GM23248 (cell line): ENCODE results near the gene RFX4. TPM values are rescaled to one million over a fixed set of nuclear protein-coding genes. Genes with fewer than 3 reads are reported as not detected.

Source experiments
- DNase-seq: peaks from one replicate; pipeline ENCODE4 v3.0.0-alpha.2; 2015
- H2AFZ ChIP-seq: fragments of 200-600 bp; sonication (generic); 2 replicates; pipeline ENCODE4 v1.6.1; 2016; ENCODE audit warnings: antibody characterized with exemption
- H3F3A ChIP-seq: fragments of 200-600 bp; sonication (generic); 2 replicates; pipeline ENCODE4 v1.6.1; 2016; ENCODE audit warnings: mild to moderate bottlenecking, antibody characterized with exemption, mixed run types; ENCODE audit not compliant: insufficient read depth
- H3K27ac ChIP-seq: fragments of 200-600 bp; sonication (generic); 2 replicates; pipeline ENCODE4 v1.5.1; 2016; ENCODE audit warnings: mild to moderate bottlenecking
- H3K27me3 ChIP-seq: fragments of 200-600 bp; sonication (generic); replicated peaks from 2 replicates; pipeline ENCODE4 v1.6.1; 2016; ENCODE audit warnings: mild to moderate bottlenecking; ENCODE audit not compliant: insufficient read depth
- H3K36me3 ChIP-seq: fragments of 200-600 bp; sonication (generic); 2 replicates; pipeline ENCODE4 v1.6.1; 2016; ENCODE audit warnings: low read depth, mild to moderate bottlenecking
- H3K4me1 ChIP-seq: fragments of 200-600 bp; sonication (generic); 2 replicates; pipeline ENCODE4 v1.6.1; 2016; ENCODE audit warnings: mild to moderate bottlenecking; ENCODE audit not compliant: insufficient read depth
- H3K4me2 ChIP-seq: fragments of 200-600 bp; sonication (generic); one replicate; pipeline ENCODE4 v1.6.1; 2016; ENCODE audit warnings: mild to moderate bottlenecking; ENCODE audit not compliant: unreplicated experiment
- H3K4me3 ChIP-seq: fragments of 200-600 bp; sonication (generic); 2 replicates; pipeline ENCODE4 v1.5.1; 2016; ENCODE audit warnings: mild to moderate bottlenecking
- H3K79me2 ChIP-seq: fragments of 200-600 bp; sonication (generic); 2 replicates; pipeline ENCODE4 v1.6.1; 2016; ENCODE audit warnings: mild to moderate bottlenecking; ENCODE audit not compliant: insufficient read depth
- H3K9ac ChIP-seq: fragments of 200-600 bp; sonication (generic); 2 replicates; pipeline ENCODE4 v1.6.1; 2016; ENCODE audit warnings: mild to moderate bottlenecking
- H3K9me2 ChIP-seq: fragments of 200-600 bp; sonication (generic); 2 replicates; pipeline ENCODE4 v1.6.1; 2016; ENCODE audit warnings: mixed run types, mild to moderate bottlenecking, moderate library complexity; ENCODE audit not compliant: insufficient read depth
- H3K9me3 ChIP-seq: fragments of 200-600 bp; sonication (generic); one replicate; pipeline ENCODE4 v1.6.1; 2017; ENCODE audit warnings: low read depth
- H4K20me1 ChIP-seq: fragments of 200-600 bp; sonication (generic); 2 replicates; pipeline ENCODE4 v1.6.0; 2016; ENCODE audit not compliant: insufficient read depth
- EZH2 ChIP-seq: fragments of 200-600 bp; sonication (generic); IDR thresholded peaks from 2 replicates; pipeline ENCODE4 v1.6.1; 2018; ENCODE audit warnings: antibody characterized with exemption, mild to moderate bottlenecking; ENCODE audit not compliant: insufficient read depth, poor library complexity, severe bottlenecking
- EZH2phosphoT487 ChIP-seq: fragments of 200-600 bp; sonication (generic); IDR thresholded peaks from 2 replicates; pipeline ENCODE4 v1.6.1; 2018; ENCODE audit warnings: antibody characterized with exemption, moderate library complexity, mild to moderate bottlenecking, low read depth; ENCODE audit not compliant: insufficient read depth
- WGBS, 2 experiments: methylation state at CpG; one replicate each; pipeline ENCODE4 v1.1.6; 2015 to 2017; ENCODE audit warnings: low lambda C conversion rate in 2 of 2, low coverage in 1 of 2; ENCODE audit errors: missing lambda C conversion rate in 2 of 2; 5-methylcytosine and 5-hydroxymethylcytosine counted together
- in situ Hi-C: fragments of 300-500 bp; cut with MboI; formaldehyde crosslinking; loops from 2 replicates; pipeline ENCODE4 v1.15.0; 2020
- polyA plus RNA-seq: library from polyadenylated mRNA; unstranded; fragments of >200 nt; fragmentation: Nextera tagmentation; extraction: Ambion mirVana; gene quantifications from 2 replicates; pipeline ENCODE4 v1.2.1, GENCODE V29; 2016
- total RNA-seq: library from RNA; depleted of rRNA; stranded (reverse); fragments of >200 nt; shearing (Covaris generic); gene quantifications from 2 replicates; pipeline ENCODE4 v1.2.3, GENCODE V29; 2014

The RFX4 gene
- total and polyA plus RNA-seq, 2 experiments from 2014 or later: not detected

DNA sequence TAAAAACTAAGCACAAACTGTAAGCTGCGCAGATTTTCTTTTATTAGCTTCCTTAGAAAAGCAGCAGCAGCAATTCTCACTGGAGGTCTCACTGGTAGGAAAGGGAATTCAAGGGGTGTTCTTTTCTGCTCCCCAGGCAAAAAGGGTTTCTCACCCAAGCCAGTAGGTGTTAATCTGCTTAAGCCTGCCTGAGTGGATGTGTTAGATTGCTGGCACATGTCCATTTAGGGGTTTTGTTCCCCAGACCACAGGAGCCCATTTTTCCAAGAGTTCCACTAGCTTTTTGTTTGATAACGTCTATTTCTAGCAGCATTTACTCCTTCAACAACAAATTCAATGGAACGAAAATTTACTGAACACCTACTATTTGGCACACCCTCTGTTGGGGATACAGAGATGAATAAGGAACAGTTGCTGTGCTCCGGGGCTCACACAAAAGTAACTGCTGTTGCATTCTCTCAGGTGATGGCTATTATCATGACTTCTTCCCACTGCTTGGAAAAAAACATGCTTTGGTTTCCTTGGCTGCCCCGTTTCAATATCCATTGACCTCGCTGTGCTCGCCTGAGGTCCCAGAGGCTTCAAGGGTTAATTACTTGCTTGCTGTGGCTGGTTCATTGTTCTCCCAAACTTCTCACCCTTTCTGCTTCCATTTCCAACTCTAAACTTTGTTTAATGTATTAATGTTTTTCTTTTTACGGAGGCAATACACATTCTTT lies 160.6 kb downstream of the RFX4 start:
- H3K79me2 ChIP-seq: no peaks in the 10 kb centered on the region
- WGBS, 2 experiments: 49 to 50% methylated on average over 8 of the region's 8 CpGs
- no peak for DNase-seq
- no peaks in the 10 kb centered on the region for H4K20me1 ChIP-seq
- no peak overlapping the region for H3K27ac ChIP-seq
- no peaks in the 10 kb centered on the region for H3K4me1 ChIP-seq
- in situ Hi-C loops: no loop called here
- H3K9me3 ChIP-seq: no peaks in the 10 kb centered on the region
- H3K9ac ChIP-seq: no peak overlapping the region
- no peak for TF ChIP-seq EZH2phosphoT487
- TF ChIP-seq EZH2: no peak
- H3K4me2 ChIP-seq: no peak overlapping the region
- no peak overlapping the region for H3K4me3 ChIP-seq
- no peaks in the 10 kb centered on the region for H3F3A ChIP-seq
- H2AFZ ChIP-seq: no peak overlapping the region
- H3K9me2 ChIP-seq: no peaks in the 10 kb centered on the region
- H3K27me3 ChIP-seq: peaks cover 3% of the 10 kb centered on the region; the same call in 1 of the 2 replicates
- no peaks in the 10 kb centered on the region for H3K36me3 ChIP-seq

DNA sequence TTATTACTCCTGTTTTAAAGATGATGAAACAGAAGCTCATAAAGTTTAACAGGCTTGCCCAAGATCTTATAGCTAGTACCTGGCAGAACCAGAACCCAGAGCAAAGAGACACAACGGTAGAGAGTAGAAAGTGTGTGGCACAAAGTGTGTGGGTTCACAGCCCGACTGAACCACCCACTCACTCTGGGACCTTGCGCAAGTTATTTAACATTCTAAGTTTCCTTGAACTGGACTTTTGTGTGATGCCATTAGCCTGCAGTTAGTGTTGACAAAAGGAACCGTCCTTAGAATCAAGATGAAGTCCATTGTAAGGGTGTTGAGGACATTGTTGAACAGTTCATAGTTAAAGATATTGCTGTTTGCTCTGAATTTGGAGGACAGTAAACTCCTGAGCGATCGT lies 161.8 kb downstream of the RFX4 start:
- H3K4me3 ChIP-seq: no peak overlapping the region
- no peak overlapping the region for H3K9ac ChIP-seq
- TF ChIP-seq EZH2: no peak
- no peak for TF ChIP-seq EZH2phosphoT487
- no peaks in the 10 kb centered on the region for H3F3A ChIP-seq
- in situ Hi-C loops: no loop called here
- no peak for DNase-seq
- no peaks in the 10 kb centered on the region for H4K20me1 ChIP-seq
- no peaks in the 10 kb centered on the region for H3K9me3 ChIP-seq
- H3K27ac ChIP-seq: no peak overlapping the region
- H3K36me3 ChIP-seq: no peaks in the 10 kb centered on the region
- WGBS, 2 experiments: 66 to 67% methylated on average over 6 of the region's 6 CpGs
- H2AFZ ChIP-seq: no peak overlapping the region
- H3K79me2 ChIP-seq: no peaks in the 10 kb centered on the region
- no peak overlapping the region for H3K4me2 ChIP-seq
- peaks cover 3% of the 10 kb centered on the region; the same call in 1 of the 2 replicates for H3K27me3 ChIP-seq
- no peaks in the 10 kb centered on the region for H3K4me1 ChIP-seq
- no peaks in the 10 kb centered on the region for H3K9me2 ChIP-seq

DNA sequence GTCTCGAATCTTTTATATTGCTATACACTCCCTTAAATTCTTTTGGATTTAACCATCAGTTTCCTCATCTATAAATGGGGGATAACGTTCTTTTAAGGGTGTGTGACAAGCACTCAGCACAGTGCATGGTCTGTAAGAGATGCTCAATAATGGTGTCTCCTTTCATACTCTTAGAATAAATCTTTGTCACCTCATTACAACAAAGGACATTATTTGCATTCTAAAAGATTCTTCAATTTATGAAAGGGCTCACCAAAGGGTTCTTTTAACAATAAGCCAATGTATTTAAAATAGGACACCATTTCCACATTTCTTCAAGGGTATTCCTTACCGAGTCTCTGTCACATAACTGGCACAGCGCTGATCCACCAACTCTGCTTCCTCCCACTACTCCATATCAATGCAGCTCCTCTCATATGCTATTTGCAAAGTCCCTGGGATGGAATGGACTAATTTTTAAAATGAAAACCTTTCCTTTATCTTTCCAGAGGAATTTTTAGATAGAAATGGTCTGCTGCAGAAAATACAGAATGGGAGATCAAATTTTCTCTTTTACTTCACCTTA lies 162.5 kb downstream of the RFX4 start:
- Histone ChIP-seq H3K4me3 (no peak overlapping the region), H2AFZ (no peak overlapping the region), H3K27ac (no peak overlapping the region), H3K9me2 (no peaks in the 10 kb centered on the region), H3K9me3 (no peaks in the 10 kb centered on the region), H3K79me2 (no peaks in the 10 kb centered on the region), H3K4me2 (no peak overlapping the region), H3K27me3 (0 out of 2 replicates have a peak, but pooled peaks cover 3% of the 10 kb centered on the region), H3K4me1 (no peaks in the 10 kb centered on the region), H3K36me3 (no peaks in the 10 kb centered on the region), H3K9ac (no peak overlapping the region), H3F3A (no peaks in the 10 kb centered on the region), H4K20me1 (no peaks in the 10 kb centered on the region)
- 44 to 45% methylated on average over 4 of the region's 4 CpGs for WGBS, 2 experiments
- TF ChIP-seq EZH2phosphoT487 (no peak), EZH2 (no peak)
- in situ Hi-C loops: no loop called here
- no peak for DNase-seq

- in situ Hi-C loops: no loop called here
- no peak overlapping the region for H3K27ac ChIP-seq
- H3K4me2 ChIP-seq: no peak overlapping the region
- 45 to 51% methylated on average over 3 of the region's 3 CpGs for WGBS, 2 experiments
- no peaks in the 10 kb centered on the region for H4K20me1 ChIP-seq
- no peak overlapping the region for H3K9ac ChIP-seq
- H2AFZ ChIP-seq: no peak overlapping the region
- no peak for DNase-seq
- H3K79me2 ChIP-seq: no peaks in the 10 kb centered on the region
- no peaks in the 10 kb centered on the region for H3F3A ChIP-seq
- H3K4me1 ChIP-seq: no peaks in the 10 kb centered on the region
- H3K9me2 ChIP-seq: no peaks in the 10 kb centered on the region
- no peaks in the 10 kb centered on the region for H3K36me3 ChIP-seq
- 0 out of 2 replicates have a peak, but pooled peaks cover 3% of the 10 kb centered on the region for H3K27me3 ChIP-seq
- H3K4me3 ChIP-seq: no peak overlapping the region
- TF ChIP-seq EZH2phosphoT487 (no peak), EZH2 (no peak)
- H3K9me3 ChIP-seq: no peaks in the 10 kb centered on the region
These were observed 165.2 kb downstream of the RFX4 start for GRCh38 chr12:106747973-106748436.
